BJ (cell line): Measurements from ENCODE around the gene PTPN9. TPM values are rescaled to one million over a fixed set of nuclear protein-coding genes. Genes with fewer than 3 reads are reported as not detected.
"Not testable (repeated sequence)": the region's sequence is repeated elsewhere in the genome, so short reads cannot be mapped to it uniquely, and the experiment has no call there.

Source experiments
- CTCF ChIA-PET: fragments of 350-600 bp; formaldehyde crosslinking; extraction: SDS; loops from one replicate; lab custom pipeline; 2021; ENCODE audit warnings: antibody characterized with exemption, inconsistent platforms; lab: Yijun Ruan, JAX
- POLR2A ChIA-PET: fragments of 300-600 bp; sonication (Branson Sonifier 250); formaldehyde crosslinking; extraction: SDS; loops from one replicate; lab custom pipeline; 2021; ENCODE audit warnings: antibody characterized with exemption; lab: Charles Lee
- DNase-seq: peaks from one replicate; pipeline ENCODE4 v3.0.0-alpha.2; 2011; ENCODE audit warnings: low read depth
- H3K27me3 ChIP-seq: 2 replicates; pipeline ENCODE4 v1.6.0; 2011; ENCODE audit warnings: low read length; ENCODE audit not compliant: control insufficient read depth, insufficient read depth
- H3K36me3 ChIP-seq: 2 replicates; pipeline ENCODE4 v1.5.1; 2011; ENCODE audit warnings: low read length; ENCODE audit not compliant: control insufficient read depth, insufficient read depth
- H3K4me3 ChIP-seq: 2 replicates; pipeline ENCODE4 v1.5.1; 2011; ENCODE audit warnings: low read depth, mild to moderate bottlenecking, control low read depth, low read length
- CTCF ChIP-seq: IDR thresholded peaks from 2 replicates; pipeline ENCODE4 v1.5.1; 2011; ENCODE audit warnings: low read depth, mild to moderate bottlenecking, control low read depth, inconsistent platforms, low read length, moderate library complexity; ENCODE audit not compliant: insufficient read depth
- polyA plus RNA-seq: library from polyadenylated mRNA; depleted of rRNA; stranded (reverse); fragments of >200 nt; gene quantifications from 2 replicates; pipeline ENCODE4 v1.2.3, GENCODE V29; 2011

Gene PTPN9
- polyA plus RNA-seq, 1 experiment, result 55.5 TPM

- POLR2A ChIA-PET, result no interaction called here
Measured at GRCh38 chr15:75446151-75446550, 133.0 kb downstream of the PTPN9 start.

GRCh38 chr15:75445324-75445723 is 133.8 kb downstream of the PTPN9 start:
- CTCF ChIA-PET, H3K36me3 ChIP-seq, H3K4me3 ChIP-seq, POLR2A ChIA-PET, H3K27me3 ChIP-seq, DNase-seq: not testable (repeated sequence)

More at GRCh38 chr15:75446151-75446550, 133.0 kb downstream of the PTPN9 start:
- H3K4me3 ChIP-seq, result no peak overlapping the region
- peaks cover 2% of the 10 kb centered on the region; the same call in 1 of the 2 replicates for H3K36me3 ChIP-seq
- no peak for TF ChIP-seq CTCF
- no peak for DNase-seq
- H3K27me3 ChIP-seq, result no peaks in the 10 kb centered on the region
- CTCF ChIA-PET, result interaction anchor here (1.0 kb wide), 1 partner anchor 14 kb away, joined by 5 read pairs; no protein-coding TSS in a partner anchor

- DNase-seq, H3K4me3 ChIP-seq, POLR2A ChIA-PET, H3K27me3 ChIP-seq, H3K36me3 ChIP-seq: not testable (repeated sequence)
- CTCF ChIA-PET, result interaction anchor here (0.8 kb wide), 1 partner anchor 18 kb away, joined by 3 read pairs; no protein-coding TSS in a partner anchor
Measured at GRCh38 chr15:75443972-75444453, 135.1 kb downstream of the PTPN9 start.

- no peak for TF ChIP-seq CTCF
- no peaks in the 10 kb centered on the region for H3K27me3 ChIP-seq
- POLR2A ChIA-PET, result no interaction called here
- peaks cover 3% of the 10 kb centered on the region; the same call in 1 of the 2 replicates for H3K36me3 ChIP-seq
- no peak overlapping the region for H3K4me3 ChIP-seq
- no peak for DNase-seq
- CTCF ChIA-PET, result no interaction called here
Measured at GRCh38 chr15:75437721-75438120, 141.4 kb downstream of the PTPN9 start.

GRCh38 chr15:75436881-75437280 is 142.2 kb downstream of the PTPN9 start:
- no peak for DNase-seq
- H3K27me3 ChIP-seq, result no peaks in the 10 kb centered on the region
- TF ChIP-seq CTCF, result no peak
- no peak overlapping the region for H3K4me3 ChIP-seq
- H3K36me3 ChIP-seq, result peaks cover 3% of the 10 kb centered on the region; the same call in 1 of the 2 replicates
- CTCF ChIA-PET, result no interaction called here
- POLR2A ChIA-PET, result no interaction called here

- DNase-seq, result no peak
- Histone ChIP-seq H3K27me3 (no peaks in the 10 kb centered on the region), H3K4me3 (no peak overlapping the region), H3K36me3 (peaks cover 6% of the 10 kb centered on the region)
- ChIA-PET POLR2A (no interaction called here), CTCF (interaction anchor here (0.7 to 0.8 kb wide), 2 partner anchors 8 to 14 kb away, joined by 3 to 5 read pairs; no protein-coding TSS in a partner anchor)
- TF ChIP-seq CTCF, result no peak
Measured at GRCh38 chr15:75431682-75432081, 147.4 kb downstream of the PTPN9 start.
